Smooth muscle cell (in vitro differentiated cells): ENCODE results near the gene UBL4B. TPM values are rescaled to one million over a fixed set of nuclear protein-coding genes. Genes with fewer than 3 reads are reported as not detected.

ENCODE experiments used
- DNase-seq: peaks from one replicate; lab custom pipeline; 2025; ENCODE audit not compliant: unreplicated experiment; lab: John Stamatoyannopoulos, UW
- H2AFZ ChIP-seq: fragments of 200-600 bp; sonication (generic); 2 replicates; pipeline ENCODE4 v1.6.0; 2016; ENCODE audit warnings: antibody characterized with exemption, low read depth, mild to moderate bottlenecking
- H3F3A ChIP-seq: fragments of 200-600 bp; sonication (generic); 2 replicates; pipeline ENCODE4 v1.6.0; 2017; ENCODE audit warnings: antibody characterized with exemption, low read depth
- H3K27ac ChIP-seq: fragments of 200-600 bp; sonication (generic); 2 replicates; pipeline ENCODE4 v1.5.1; 2016; ENCODE audit warnings: low read depth, mild to moderate bottlenecking
- H3K27me3 ChIP-seq: fragments of 200-600 bp; sonication (generic); 2 replicates; pipeline ENCODE4 v1.6.1; 2016; ENCODE audit warnings: low read depth, mild to moderate bottlenecking
- H3K36me3 ChIP-seq: fragments of 200-600 bp; sonication (generic); 2 replicates; pipeline ENCODE4 v1.5.1; 2016; ENCODE audit warnings: low read depth
- H3K4me1 ChIP-seq: fragments of 200-600 bp; sonication (generic); 2 replicates; pipeline ENCODE4 v1.5.1; 2016; ENCODE audit warnings: low read depth
- H3K4me2 ChIP-seq: fragments of 200-600 bp; sonication (generic); 2 replicates; pipeline ENCODE4 v1.6.0; 2016; ENCODE audit warnings: mild to moderate bottlenecking
- H3K4me3 ChIP-seq: fragments of 200-600 bp; sonication (generic); 2 replicates; pipeline ENCODE4 v1.5.1; 2016; ENCODE audit warnings: mild to moderate bottlenecking
- H3K79me2 ChIP-seq: fragments of 200-600 bp; sonication (generic); 2 replicates; pipeline ENCODE4 v1.6.0; 2016; ENCODE audit warnings: low read depth, mild to moderate bottlenecking
- H3K9ac ChIP-seq: fragments of 200-600 bp; sonication (generic); 2 replicates; pipeline ENCODE4 v1.6.0; 2016; ENCODE audit warnings: low read depth
- H3K9me3 ChIP-seq: fragments of 200-600 bp; sonication (generic); replicated peaks from 2 replicates; pipeline ENCODE4 v1.5.1; 2016; ENCODE audit warnings: low read depth
- H4K20me1 ChIP-seq: fragments of 200-600 bp; sonication (generic); 2 replicates; pipeline ENCODE4 v1.6.0; 2016; ENCODE audit warnings: low read depth
- WGBS: methylation state at CpG from one replicate; pipeline ENCODE4 v1.1.7; 2016; ENCODE audit warnings: low lambda C conversion rate; 5-methylcytosine and 5-hydroxymethylcytosine counted together
- polyA plus RNA-seq: library from polyadenylated mRNA; unstranded; fragments of >200 nt; fragmentation: Nextera tagmentation; extraction: Ambion mirVana; gene quantifications from 2 replicates; pipeline ENCODE4 v1.2.1, GENCODE V29; 2016
- total RNA-seq: library from RNA; depleted of rRNA; stranded (reverse); fragments of >200 nt; gene quantifications from 2 replicates; pipeline ENCODE4 v1.2.3, GENCODE V29; 2014
- TF ChIP-seq, protein P1 (sequence below): fragments of 200-600 bp; sonication (generic); IDR thresholded peaks from 2 replicates; pipeline ENCODE4 v1.5.1; 2017; ENCODE audit warnings: borderline replicate concordance, mild to moderate bottlenecking, antibody characterized with exemption; ENCODE audit not compliant: insufficient read depth, poor library complexity, severe bottlenecking

The UBL4B gene
- total and polyA plus RNA-seq, 2 experiments from 2014 or later = not detected

DNA sequence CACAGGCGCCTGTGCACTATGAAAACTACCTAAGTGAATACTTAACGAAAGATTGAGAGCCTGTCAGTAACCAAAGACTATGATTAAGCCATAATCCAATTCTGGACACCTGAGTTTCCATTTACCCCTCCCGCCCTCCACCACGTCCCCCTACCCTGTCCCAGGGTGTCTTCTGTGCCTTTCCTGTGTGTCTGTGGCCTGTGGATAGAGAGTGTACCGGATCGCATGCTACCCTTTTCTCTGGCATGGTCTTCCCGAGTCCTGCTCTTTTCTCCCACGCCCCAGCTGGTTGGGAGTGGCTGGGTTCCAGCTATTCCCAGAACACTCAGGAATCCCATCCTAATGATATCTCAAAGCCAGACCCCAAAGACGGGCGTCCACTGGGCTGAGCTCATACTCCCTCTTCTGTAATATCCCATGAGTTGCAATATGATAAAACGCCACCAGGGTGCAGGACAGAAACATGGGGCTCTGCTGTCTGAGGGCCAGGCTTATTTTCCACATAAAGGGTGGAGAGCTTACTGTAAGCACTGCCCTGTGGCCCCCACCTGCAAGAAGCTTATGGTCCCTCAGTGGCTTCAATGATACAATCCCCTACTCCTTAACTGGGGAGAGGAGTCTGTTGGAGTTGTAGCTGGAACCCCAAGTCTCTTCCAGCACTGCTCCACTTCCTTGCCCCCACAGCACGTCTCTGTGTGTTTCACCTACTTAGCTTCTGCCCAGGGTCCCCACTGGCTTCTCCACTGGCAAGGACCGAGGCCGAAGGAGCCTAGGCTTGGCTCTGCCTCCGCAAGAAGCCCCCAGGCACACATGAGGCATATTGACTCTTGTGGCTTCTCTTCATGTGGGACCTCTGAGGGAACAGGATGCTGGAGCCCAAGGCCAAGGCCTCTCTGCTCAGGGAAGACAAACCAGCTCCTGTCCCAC is 24.2 kb upstream of the UBL4B start:
- H3K27me3 ChIP-seq = peaks cover 49% of the 10 kb centered on the region
- TF ChIP-seq, protein P1, sequence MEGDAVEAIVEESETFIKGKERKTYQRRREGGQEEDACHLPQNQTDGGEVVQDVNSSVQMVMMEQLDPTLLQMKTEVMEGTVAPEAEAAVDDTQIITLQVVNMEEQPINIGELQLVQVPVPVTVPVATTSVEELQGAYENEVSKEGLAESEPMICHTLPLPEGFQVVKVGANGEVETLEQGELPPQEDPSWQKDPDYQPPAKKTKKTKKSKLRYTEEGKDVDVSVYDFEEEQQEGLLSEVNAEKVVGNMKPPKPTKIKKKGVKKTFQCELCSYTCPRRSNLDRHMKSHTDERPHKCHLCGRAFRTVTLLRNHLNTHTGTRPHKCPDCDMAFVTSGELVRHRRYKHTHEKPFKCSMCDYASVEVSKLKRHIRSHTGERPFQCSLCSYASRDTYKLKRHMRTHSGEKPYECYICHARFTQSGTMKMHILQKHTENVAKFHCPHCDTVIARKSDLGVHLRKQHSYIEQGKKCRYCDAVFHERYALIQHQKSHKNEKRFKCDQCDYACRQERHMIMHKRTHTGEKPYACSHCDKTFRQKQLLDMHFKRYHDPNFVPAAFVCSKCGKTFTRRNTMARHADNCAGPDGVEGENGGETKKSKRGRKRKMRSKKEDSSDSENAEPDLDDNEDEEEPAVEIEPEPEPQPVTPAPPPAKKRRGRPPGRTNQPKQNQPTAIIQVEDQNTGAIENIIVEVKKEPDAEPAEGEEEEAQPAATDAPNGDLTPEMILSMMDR = peak; percentile 54
- H3K9ac ChIP-seq = no peak overlapping the region
- H2AFZ ChIP-seq = no peak overlapping the region
- H3F3A ChIP-seq = no peaks in the 10 kb centered on the region
- 56% methylated on average over 15 of the region's 15 CpGs for WGBS
- no peak overlapping the region for H3K4me3 ChIP-seq
- no peaks in the 10 kb centered on the region for H3K79me2 ChIP-seq
- peaks cover 18% of the 10 kb centered on the region for H3K4me1 ChIP-seq
- no peaks in the 10 kb centered on the region for H3K9me3 ChIP-seq
- no peaks in the 10 kb centered on the region for H3K36me3 ChIP-seq
- H3K4me2 ChIP-seq = no peak overlapping the region
- H3K27ac ChIP-seq = no peak overlapping the region
- DNase-seq = no peak
- H4K20me1 ChIP-seq = no peaks in the 10 kb centered on the region

- WGBS = 82% methylated on average over 10 of the region's 10 CpGs
- no peak for DNase-seq
- H3K4me2 ChIP-seq = no peak overlapping the region
- H3K9ac ChIP-seq = no peak overlapping the region
- H3K27ac ChIP-seq = no peak overlapping the region
- no peaks in the 10 kb centered on the region for H3K79me2 ChIP-seq
- no peak overlapping the region for H2AFZ ChIP-seq
- H3K9me3 ChIP-seq = no peaks in the 10 kb centered on the region
- H3F3A ChIP-seq = no peaks in the 10 kb centered on the region
- H3K4me1 ChIP-seq = peaks cover 12% of the 10 kb centered on the region
- TF ChIP-seq, protein P1 = no peak
- H3K36me3 ChIP-seq = no peaks in the 10 kb centered on the region
- no peak overlapping the region for H3K4me3 ChIP-seq
- peaks cover 42% of the 10 kb centered on the region for H3K27me3 ChIP-seq
- H4K20me1 ChIP-seq = no peaks in the 10 kb centered on the region
These were observed 23.4 kb upstream of the UBL4B start for GRCh38 chr1:110088739-110089316.

- H3K4me3 ChIP-seq = no peak overlapping the region
- H3K79me2 ChIP-seq = no peaks in the 10 kb centered on the region
- H3K9me3 ChIP-seq = no peaks in the 10 kb centered on the region
- no peaks in the 10 kb centered on the region for H4K20me1 ChIP-seq
- H3K27me3 ChIP-seq = peaks cover 33% of the 10 kb centered on the region
- no peaks in the 10 kb centered on the region for H3K36me3 ChIP-seq
- H3K4me2 ChIP-seq = no peak overlapping the region
- WGBS = 63% methylated on average over 7 of the region's 7 CpGs
- no peak for DNase-seq
- no peaks in the 10 kb centered on the region for H3F3A ChIP-seq
- no peak overlapping the region for H2AFZ ChIP-seq
- H3K4me1 ChIP-seq = peaks cover 4% of the 10 kb centered on the region
- H3K27ac ChIP-seq = no peak overlapping the region
- TF ChIP-seq, protein P1 = no peak
- no peak overlapping the region for H3K9ac ChIP-seq
These were observed 22.5 kb upstream of the UBL4B start for GRCh38 chr1:110089561-110090275.
